Upper lobe of left lung (tissue), 6 donors: ENCODE measurements around the gene CCDC167. TPM values are rescaled to one million over a fixed set of nuclear protein-coding genes. Genes with fewer than 3 reads are reported as not detected.
A peak's percentile ranks its signal among the peaks of the same experiment; 100 is the strongest.

Experiments used
- ATAC-seq, 2 donors: fragments of 200-7000 bp; cut with Tn5 transposase; one replicate each; pipeline ENCODE4 v1.9.1; 2022; ENCODE audit warnings: mild to moderate bottlenecking in 2 of 2, moderate library complexity in 2 of 2; ENCODE audit not compliant: low FRiP score in 2 of 2
- DNase-seq, 2 donors: peaks; one replicate each; pipeline ENCODE4 v3.0.0-alpha.2; 2019 to 2020
- H3K27ac ChIP-seq, 4 donors: fragments of 200-600 bp; sonication (generic); one replicate each; pipeline ENCODE4 v1.5.1; 2016 to 2019
- H3K27me3 ChIP-seq, 4 donors: fragments of 200-600 bp; sonication (generic); one replicate each; pipeline ENCODE4 v1.5.1; 2017 to 2019
- H3K36me3 ChIP-seq, 4 donors: fragments of 200-600 bp; sonication (generic); one replicate each; pipeline ENCODE4 v1.5.1; 2016 to 2019
- H3K4me1 ChIP-seq, 4 donors: fragments of 200-600 bp; sonication (generic); one replicate each; pipeline ENCODE4 v1.5.1; 2018 to 2019
- H3K4me3 ChIP-seq, 4 donors: fragments of 200-600 bp; sonication (generic); one replicate each; pipeline ENCODE4 v1.5.1; 2017 to 2019; ENCODE audit warnings: mild to moderate bottlenecking in 2 of 4, moderate library complexity in 1 of 4
- H3K9me3 ChIP-seq, 4 donors: fragments of 200-600 bp; sonication (generic); one replicate each; pipeline ENCODE4 v1.5.1; 2018 to 2019
- CTCF ChIP-seq, 6 experiments: fragments of 450-650 bp in 4 of 6; fragments of 200-600 bp in 2 of 6; sonication (generic) in 2 of 6; IDR thresholded peaks; one replicate each; pipeline ENCODE4 v1.5.1; 2016 to 2019; ENCODE audit warnings: antibody characterized with exemption in 6 of 6
- EP300 ChIP-seq, 4 donors: sonication (generic); formaldehyde crosslinking; IDR thresholded peaks; one replicate each; pipeline ENCODE4 v1.5.1; 2017; ENCODE audit warnings: antibody characterized with exemption in 4 of 4, control low read depth in 2 of 4
- POLR2A ChIP-seq, 4 donors: fragments of 450-650 bp; IDR thresholded peaks; one replicate each; pipeline ENCODE4 v1.5.1; 2016 to 2017; ENCODE audit warnings: antibody characterized with exemption in 4 of 4, mild to moderate bottlenecking in 2 of 4
- POLR2AphosphoS5 ChIP-seq, 2 donors: sonication (generic); formaldehyde crosslinking; IDR thresholded peaks; one replicate each; pipeline ENCODE4 v1.5.1; 2017; ENCODE audit warnings: antibody characterized with exemption in 2 of 2
- WGBS, 2 donors: methylation state at CpG; one replicate each; pipeline ENCODE4 v1.1.5; 2017 to 2018; 5-methylcytosine and 5-hydroxymethylcytosine counted together
- total RNA-seq, 6 donors: library from RNA; depleted of rRNA in 4 of 6; stranded (reverse); fragments of >200 nt in 4 of 6; gene quantifications; one replicate each; pipeline versions ENCODE4 v1.1.0 to v1.2.1, GENCODE V29; 2016 to 2021
- donor health status: DM: no; HTN: no; CAD: no; lungs with moderate emphysema.
- donor health status: DM: no; HTN: yes; CAD: no; lungs with severe emphysema.

CCDC167 gene
- total RNA-seq, 6 donors from 2014 or later, result 9.7 to 45.0 (median 16.7) TPM; not detected in 1

DNA sequence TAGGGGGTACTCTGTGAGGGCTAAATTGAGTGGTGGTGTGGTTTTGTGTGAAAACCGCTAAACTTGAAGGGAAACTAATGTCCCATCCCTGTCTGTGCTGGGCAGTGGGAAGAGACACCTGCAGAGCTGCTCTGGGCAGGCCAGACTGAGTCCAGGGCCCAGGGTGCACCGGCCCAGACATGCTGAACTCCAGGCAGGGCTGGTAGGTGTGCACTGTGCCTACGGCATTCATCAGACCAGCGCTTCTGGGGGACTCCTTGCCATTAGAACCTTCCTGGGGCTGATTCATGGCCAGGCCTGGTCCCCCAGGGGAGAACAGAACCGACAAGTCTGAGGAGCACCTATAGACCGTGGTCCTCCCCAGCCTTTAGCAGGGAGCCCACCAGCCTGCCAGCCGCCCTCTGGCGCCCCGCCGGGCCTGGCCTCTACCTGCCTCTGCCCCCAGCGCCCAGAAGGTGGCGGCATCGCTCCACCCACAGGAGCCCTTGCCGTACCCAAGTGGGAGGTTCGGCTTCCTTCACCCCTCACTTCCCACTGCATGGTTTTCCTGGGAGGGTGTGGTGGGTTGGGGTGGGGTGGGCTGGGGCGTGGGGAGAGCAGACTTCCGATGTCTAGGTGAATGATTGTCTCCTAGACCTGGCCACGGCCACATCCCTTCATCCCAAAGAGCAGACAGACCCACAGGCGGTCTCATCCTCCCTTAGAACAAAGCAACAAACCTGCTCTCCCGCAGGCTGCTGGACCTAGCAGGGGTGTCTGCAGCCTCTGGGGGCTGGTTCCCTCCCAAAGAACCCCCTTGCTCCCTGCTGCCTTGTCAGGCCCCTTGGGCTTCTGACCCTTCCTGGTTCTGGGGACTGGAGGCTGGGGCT, 15.5 kb downstream of the CCDC167 start:
- peaks cover 0 to 63% (median 38%) of the 10 kb centered on the region in 4 donors for H3K36me3 ChIP-seq
- no peaks in the 10 kb centered on the region for H3K27me3 ChIP-seq
- WGBS, 2 donors, result 46 to 56% methylated on average over 6 to 17 of the region's 20 CpGs
- H3K4me3 ChIP-seq, result no peak overlapping the region
- peaks cover 0 to 3% (median 0%) of the 10 kb centered on the region in 4 donors for H3K4me1 ChIP-seq
- ATAC-seq, result peak; percentile 70 to 71
- DNase-seq, result peak; percentile 52 to 92
- H3K27ac ChIP-seq, result no peak overlapping the region
- TF ChIP-seq POLR2AphosphoS5 (IDR thresholded peaks at IDR 0.05), result no peak
- TF ChIP-seq CTCF (IDR thresholded peaks at IDR 0.05), result peak; percentile 53 to 86 (median 74)
- TF ChIP-seq POLR2A (IDR thresholded peaks at IDR 0.05), result no peak
- TF ChIP-seq EP300 (IDR thresholded peaks at IDR 0.05), result no peak
- H3K9me3 ChIP-seq, result no peaks in the 10 kb centered on the region

- no peak overlapping the region for H3K27ac ChIP-seq
- WGBS, 2 donors, result 94% methylated on average over 6 to 8 of the region's 11 CpGs
- TF ChIP-seq POLR2AphosphoS5 (IDR thresholded peaks at IDR 0.05), result no peak
- TF ChIP-seq POLR2A (IDR thresholded peaks at IDR 0.05), result no peak
- TF ChIP-seq CTCF (IDR thresholded peaks at IDR 0.05), result no peak
- TF ChIP-seq EP300 (IDR thresholded peaks at IDR 0.05), result no peak
- H3K27me3 ChIP-seq, result no peaks in the 10 kb centered on the region
- no peak for DNase-seq
- H3K4me1 ChIP-seq, result peaks cover 0 to 3% (median 0%) of the 10 kb centered on the region in 4 donors
- ATAC-seq, result no peak
- H3K4me3 ChIP-seq, result no peak overlapping the region
- no peaks in the 10 kb centered on the region for H3K9me3 ChIP-seq
- H3K36me3 ChIP-seq, result peaks cover 0 to 71% (median 46%) of the 10 kb centered on the region in 4 donors
Measured at GRCh38 chr6:37483252-37483901, 16.3 kb downstream of the CCDC167 start.

DNA sequence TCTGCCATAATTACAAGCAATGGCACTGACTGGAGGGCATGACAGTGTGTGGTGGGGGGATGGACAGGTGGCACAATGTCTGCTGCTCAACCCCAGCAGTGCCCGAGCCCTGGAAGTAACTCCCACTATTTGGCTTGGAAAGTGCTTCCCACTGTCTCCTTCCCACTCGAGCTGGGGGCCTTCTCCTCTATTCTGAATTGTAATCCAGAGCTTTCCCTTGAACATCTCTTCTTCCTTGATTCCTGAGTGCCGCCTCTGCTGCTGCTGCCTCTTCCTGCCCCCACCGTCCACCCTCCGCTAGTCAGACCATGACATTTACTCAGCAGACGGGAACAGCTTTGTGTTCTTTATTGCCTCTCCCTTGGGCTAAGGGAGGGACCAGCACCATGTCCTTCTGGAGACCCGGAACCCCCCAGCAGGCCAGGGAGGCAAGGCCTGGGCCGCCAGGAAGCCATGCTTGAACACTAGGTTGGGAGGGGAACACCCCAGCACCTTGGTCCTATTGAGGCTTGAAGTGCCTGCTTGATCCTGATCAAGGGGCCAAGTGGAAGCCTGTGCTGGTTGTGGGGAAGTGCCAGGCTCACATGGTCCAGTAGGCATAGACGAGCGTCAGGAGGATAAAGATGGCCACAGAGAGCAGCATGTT, 17.0 kb downstream of the CCDC167 start:
- ATAC-seq, result no peak
- Histone ChIP-seq H3K27me3 (no peaks in the 10 kb centered on the region), H3K27ac (no peak overlapping the region), H3K4me3 (no peak overlapping the region), H3K4me1 (peaks cover 0 to 3% (median 0%) of the 10 kb centered on the region in 4 donors), H3K36me3 (peaks cover 0 to 77% (median 51%) of the 10 kb centered on the region in 4 donors), H3K9me3 (no peaks in the 10 kb centered on the region)
- TF ChIP-seq POLR2AphosphoS5 (IDR thresholded peaks at IDR 0.05) (no peak), EP300 (IDR thresholded peaks at IDR 0.05) (no peak), POLR2A (IDR thresholded peaks at IDR 0.05) (no peak), CTCF (IDR thresholded peaks at IDR 0.05) (no peak)
- WGBS, 2 donors, result 87 to 89% methylated on average over 9 to 10 of the region's 10 CpGs
- no peak for DNase-seq

DNA sequence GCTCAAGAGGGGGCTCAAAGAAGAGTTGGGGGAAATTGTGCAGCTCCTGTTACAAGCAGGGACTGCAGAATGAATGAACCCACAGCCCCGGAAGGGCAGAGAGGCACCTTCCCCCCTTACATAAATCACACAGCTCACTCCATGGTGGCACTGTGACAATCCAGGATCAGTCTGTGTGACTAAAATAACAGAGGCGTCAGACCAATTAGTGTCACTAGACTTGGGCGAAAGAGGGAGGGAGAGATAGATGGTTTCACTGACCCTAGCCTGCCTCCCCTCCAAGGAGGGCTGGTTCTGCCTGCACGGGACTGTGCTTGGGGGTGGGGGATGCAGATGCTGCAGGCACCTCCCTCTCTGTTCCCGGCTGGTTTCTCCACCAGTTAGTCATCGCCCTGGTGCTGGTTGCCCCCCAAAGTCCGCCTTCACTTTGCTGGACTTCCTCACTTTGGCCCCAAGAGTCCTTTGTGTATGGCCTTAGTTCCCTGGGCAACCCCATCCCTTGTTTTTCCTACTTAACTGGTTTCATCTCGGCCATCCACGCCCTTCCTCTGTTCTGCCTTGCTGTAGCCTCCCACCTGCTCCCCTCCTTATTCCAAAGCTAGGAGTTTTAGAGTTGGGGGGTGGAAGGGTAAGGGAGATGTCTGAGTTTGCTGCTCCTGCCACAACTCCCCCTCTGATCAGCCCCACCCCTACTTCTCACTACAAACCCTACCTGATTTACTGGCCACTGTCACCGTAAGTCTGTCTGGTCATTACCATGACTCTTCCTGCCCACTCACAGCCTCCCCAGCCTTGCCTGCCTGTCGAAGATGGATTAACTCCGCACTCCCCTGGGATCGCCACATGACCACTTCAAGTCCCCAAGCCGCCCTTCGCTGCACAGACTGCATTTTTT, 17.7 kb downstream of the CCDC167 start:
- Histone ChIP-seq H3K9me3 (no peaks in the 10 kb centered on the region), H3K27ac (no peak overlapping the region), H3K27me3 (no peaks in the 10 kb centered on the region), H3K36me3 (peaks cover 0 to 83% (median 56%) of the 10 kb centered on the region in 4 donors), H3K4me1 (peaks cover 0 to 3% (median 0%) of the 10 kb centered on the region in 4 donors), H3K4me3 (no peak overlapping the region)
- TF ChIP-seq EP300 (IDR thresholded peaks at IDR 0.05), result no peak
- TF ChIP-seq CTCF (IDR thresholded peaks at IDR 0.05), result no peak
- TF ChIP-seq POLR2A (IDR thresholded peaks at IDR 0.05), result no peak
- TF ChIP-seq POLR2AphosphoS5 (IDR thresholded peaks at IDR 0.05), result no peak
- no peak for DNase-seq
- no peak for ATAC-seq
- 78 to 80% methylated on average over 14 to 15 of the region's 15 CpGs for WGBS, 2 donors
